HL-60 (cell line): ENCODE results near the gene ADAMTS17.

ENCODE experiments used
- DNase-seq, 2 experiments: peaks; one replicate each; pipeline ENCODE4 v3.0.0-alpha.2; 2010 to 2020; ENCODE audit warnings: low read depth in 1 of 2, low spot score in 1 of 2
- H3K27ac ChIP-seq: fragments of 250-450 bp; sonication (Bioruptor Pico); replicated peaks from 2 replicates; pipeline ENCODE4 v1.5.1; 2020; ENCODE audit warnings: mild to moderate bottlenecking, moderate library complexity
- H3K27me3 ChIP-seq: fragments of 250-450 bp; sonication (Bioruptor Pico); 2 replicates; pipeline ENCODE4 v1.5.1; 2021; ENCODE audit warnings: mild to moderate bottlenecking, moderate library complexity; ENCODE audit not compliant: insufficient read depth, poor library complexity, severe bottlenecking
- H3K4me3 ChIP-seq: replicated peaks from 2 replicates; pipeline ENCODE4 v1.5.1; 2011; ENCODE audit warnings: mild to moderate bottlenecking, control low read depth, low read length; ENCODE audit not compliant: insufficient read depth
- CTCF ChIP-seq: IDR thresholded peaks from one replicate; pipeline ENCODE4 v1.5.1; 2011; ENCODE audit warnings: low read length, control low read depth, inconsistent platforms; ENCODE audit not compliant: insufficient read depth
- GABPA ChIP-seq: IDR thresholded peaks from 2 replicates; pipeline ENCODE4 v1.6.1; 2012; ENCODE audit warnings: low read depth
- POLR2AphosphoS5 ChIP-seq: IDR thresholded peaks from 2 replicates; pipeline ENCODE4 v1.6.1; 2012; ENCODE audit warnings: low read depth
- REST ChIP-seq: IDR thresholded peaks from 2 replicates; pipeline ENCODE4 v1.6.1; 2012; ENCODE audit warnings: low read depth; ENCODE audit not compliant: insufficient replicate concordance
- SPI1 ChIP-seq: IDR thresholded peaks from 2 replicates; pipeline ENCODE4 v1.6.1; 2012; ENCODE audit warnings: low read depth, mild to moderate bottlenecking, borderline replicate concordance

Gene ADAMTS17

GRCh38 chr15:100106732-100107131 is 235.0 kb downstream of the ADAMTS17 start:
- TF ChIP-seq REST: no peak
- TF ChIP-seq CTCF: no peak
- no peak for TF ChIP-seq GABPA
- no peak for TF ChIP-seq POLR2AphosphoS5
- no peak for TF ChIP-seq SPI1
- H3K27me3 ChIP-seq: no peaks in the 10 kb centered on the region
- no peak overlapping the region for H3K4me3 ChIP-seq
- DNase-seq: no peak
- H3K27ac ChIP-seq: no peak overlapping the region

DNA sequence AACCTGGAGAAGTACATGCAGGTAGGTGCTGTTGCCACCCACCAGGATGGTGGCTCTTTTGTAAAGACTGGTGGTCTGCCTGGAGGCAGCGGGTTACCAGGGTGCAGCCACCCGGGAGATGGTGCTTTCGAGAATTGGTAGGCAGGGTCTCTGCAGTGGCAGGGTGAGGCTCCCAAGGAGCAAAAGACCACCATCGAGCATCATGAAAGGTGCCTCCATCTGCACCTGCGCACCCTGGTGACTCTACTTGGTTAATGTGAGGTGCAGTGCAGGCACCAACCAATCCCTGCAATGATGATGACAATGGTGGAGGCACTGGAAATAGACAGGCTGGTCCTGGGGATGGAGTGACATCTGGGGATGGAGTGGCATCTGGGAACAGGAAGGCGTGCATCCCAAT is 236.7 kb downstream of the ADAMTS17 start:
- Histone ChIP-seq H3K4me3 (no peak overlapping the region), H3K27ac (no peak overlapping the region), H3K27me3 (no peaks in the 10 kb centered on the region)
- TF ChIP-seq REST (no peak), GABPA (no peak), CTCF (no peak), SPI1 (no peak), POLR2AphosphoS5 (no peak)
- DNase-seq: no peak

GRCh38 chr15:100104245-100104644 is 237.5 kb downstream of the ADAMTS17 start:
- H3K27me3 ChIP-seq: no peaks in the 10 kb centered on the region
- DNase-seq: no peak
- no peak overlapping the region for H3K27ac ChIP-seq
- TF ChIP-seq GABPA (no peak), REST (no peak), CTCF (no peak), SPI1 (no peak), POLR2AphosphoS5 (no peak)
- no peak overlapping the region for H3K4me3 ChIP-seq
